GM18499 (cell line): ENCODE results near the gene PERM1.
"Not testable (repeated sequence)": the region's sequence is repeated elsewhere in the genome, so short reads cannot be mapped to it uniquely, and the experiment has no call there.

ENCODE experiments used
- ATAC-seq: cut with Tn5 transposase; IDR thresholded peaks from one replicate; pipeline ENCODE4 v1.9.1; 2021; ENCODE audit warnings: moderate number of reproducible peaks; ENCODE audit not compliant: insufficient read depth, unreplicated experiment

Gene PERM1

GRCh38 chr1:998995-999724, 17.3 kb upstream of the PERM1 start:
- no peak for ATAC-seq

GRCh38 chr1:998745-998994, 16.8 kb upstream of the PERM1 start:
- ATAC-seq: no peak

- no peak for ATAC-seq
These were observed 16.3 kb upstream of the PERM1 start for GRCh38 chr1:997993-998744.

GRCh38 chr1:997713-997992, 15.8 kb upstream of the PERM1 start:
- no peak for ATAC-seq

GRCh38 chr1:996851-997712, 15.2 kb upstream of the PERM1 start:
- ATAC-seq: no peak

- ATAC-seq: no peak
These were observed 14.1 kb upstream of the PERM1 start for GRCh38 chr1:995665-996633.

GRCh38 chr1:994546-994945, 12.7 kb upstream of the PERM1 start:
- ATAC-seq: not testable (repeated sequence)

- no peak for ATAC-seq
These were observed 11.6 kb upstream of the PERM1 start for GRCh38 chr1:993379-993995.

- no peak for ATAC-seq
These were observed 10.5 kb upstream of the PERM1 start for GRCh38 chr1:992362-992761.

GRCh38 chr1:991895-992294, 10.0 kb upstream of the PERM1 start:
- no peak for ATAC-seq

- not testable (repeated sequence) for ATAC-seq
These were observed 9.4 kb upstream of the PERM1 start for GRCh38 chr1:991275-991674.

GRCh38 chr1:988061-988460, 6.2 kb upstream of the PERM1 start:
- ATAC-seq: not testable (repeated sequence)

- ATAC-seq: no peak
These were observed 3.2 kb upstream of the PERM1 start for GRCh38 chr1:985126-985525.

GRCh38 chr1:984476-984814, 2.6 kb upstream of the PERM1 start:
- no peak for ATAC-seq

GRCh38 chr1:983798-984475, 2.0 kb upstream of the PERM1 start:
- ATAC-seq: no peak

GRCh38 chr1:982765-983436, 1.0 kb upstream of the PERM1 start:
- ATAC-seq: no peak

- no peak for ATAC-seq
These were observed 370 bp downstream of the PERM1 start for GRCh38 chr1:981491-981954.

- ATAC-seq: no peak
These were observed 1.1 kb downstream of the PERM1 start for GRCh38 chr1:980602-981395.
